Erythroblast (primary cell): ENCODE data around the gene RIOX2.

ENCODE experiments used
- GATA1 ChIP-seq: IDR thresholded peaks from 2 replicates; pipeline ENCODE4 v1.6.1; 2011; ENCODE audit warnings: low read depth, mild to moderate bottlenecking, control low read depth, low read length, moderate library complexity
- POLR2A ChIP-seq: IDR thresholded peaks from 2 replicates; pipeline ENCODE4 v1.6.1; 2011; ENCODE audit warnings: mild to moderate bottlenecking, low read length

GRCh38 chr3:98005438-98005837, 33.2 kb upstream of the RIOX2 start:
- TF ChIP-seq POLR2A (no peak), GATA1 (no peak)
